Neuronal stem cell (in vitro differentiated cells): ENCODE results near the gene UBE4B.
"Not testable (repeated sequence)": the region's sequence is repeated elsewhere in the genome, so short reads cannot be mapped to it uniquely, and the experiment has no call there.

Experiments
- DNase-seq: peaks from one replicate; pipeline ENCODE4 v3.0.0-alpha.2; 2013; ENCODE audit warnings: low spot score
- H2AFZ ChIP-seq: one replicate; pipeline ENCODE4 v1.6.1; 2013; ENCODE audit warnings: mild to moderate bottlenecking, low read length, inconsistent platforms
- H2AK5ac ChIP-seq: 2 replicates; pipeline ENCODE4 v1.6.1; 2013; ENCODE audit warnings: low read depth, mild to moderate bottlenecking, inconsistent platforms, low read length, moderate library complexity, mixed read lengths
- H2BK120ac ChIP-seq: 2 replicates; pipeline ENCODE4 v1.6.1; 2013; ENCODE audit warnings: low read depth, mild to moderate bottlenecking, inconsistent platforms, low read length, moderate library complexity, mixed read lengths
- H2BK12ac ChIP-seq: one replicate; pipeline ENCODE4 v1.6.1; 2013; ENCODE audit warnings: low read length, inconsistent platforms
- H2BK15ac ChIP-seq: 2 replicates; pipeline ENCODE4 v1.6.1; 2013; ENCODE audit warnings: mild to moderate bottlenecking, low read length, inconsistent platforms, mixed read lengths
- H2BK5ac ChIP-seq: one replicate; pipeline ENCODE4 v1.6.1; 2013; ENCODE audit warnings: inconsistent platforms, mild to moderate bottlenecking, low read length, moderate library complexity
- H3K14ac ChIP-seq: one replicate; pipeline ENCODE4 v1.6.1; 2013; ENCODE audit warnings: low read length, inconsistent platforms
- H3K18ac ChIP-seq: 2 replicates; pipeline ENCODE4 v1.6.1; 2013; ENCODE audit warnings: low read length, inconsistent platforms
- H3K23ac ChIP-seq: 2 replicates; pipeline ENCODE4 v1.6.1; 2013; ENCODE audit warnings: low read depth, mild to moderate bottlenecking, mixed read lengths, low read length, inconsistent platforms; ENCODE audit not compliant: poor library complexity
- H3K27ac ChIP-seq: replicated peaks from 3 replicates; pipeline ENCODE4 v1.5.1; 2013; ENCODE audit warnings: low read length, inconsistent platforms
- H3K27me3 ChIP-seq, 3 experiments: 2 replicates each; pipeline ENCODE4 v1.6.1; 2013; ENCODE audit warnings: low read length in 3 of 3, mild to moderate bottlenecking in 2 of 3, inconsistent platforms in 1 of 3, low read depth in 1 of 3, mixed read lengths in 1 of 3, moderate library complexity in 1 of 3; ENCODE audit not compliant: control insufficient read depth in 3 of 3, insufficient read depth in 3 of 3
- H3K36me3 ChIP-seq, 2 donors: replicated peaks in 1 of 2; 2 replicates each; pipeline ENCODE4 v1.6.1; 2013; ENCODE audit warnings: low read length in 2 of 2; ENCODE audit not compliant: control insufficient read depth in 2 of 2, insufficient read depth in 2 of 2
- H3K4ac ChIP-seq: 2 replicates; pipeline ENCODE4 v1.6.1; 2013; ENCODE audit warnings: inconsistent platforms, mild to moderate bottlenecking, low read length, moderate library complexity
- H3K4me1 ChIP-seq, 2 donors: 1 replicate in 1 of 2; 2 replicates in 1 of 2; pipeline ENCODE4 v1.6.1; 2013; ENCODE audit warnings: low read length in 2 of 2, low read depth in 1 of 2; ENCODE audit not compliant: control insufficient read depth in 2 of 2, insufficient read depth in 1 of 2
- H3K4me2 ChIP-seq: one replicate; pipeline ENCODE4 v1.6.1; 2013; ENCODE audit warnings: mild to moderate bottlenecking, low read length, inconsistent platforms; ENCODE audit not compliant: insufficient read depth, poor library complexity, severe bottlenecking
- H3K4me3 ChIP-seq, 2 donors: 2 replicates each; pipeline ENCODE4 v1.5.1; 2013; ENCODE audit warnings: low read length in 2 of 2, mild to moderate bottlenecking in 2 of 2, inconsistent platforms in 1 of 2, moderate library complexity in 1 of 2
- H3K79me1 ChIP-seq: one replicate; pipeline ENCODE4 v1.6.1; 2013; ENCODE audit warnings: low read depth, mild to moderate bottlenecking, inconsistent platforms, low read length, moderate library complexity
- H3K9ac ChIP-seq: one replicate; pipeline ENCODE4 v1.6.1; 2013; ENCODE audit warnings: mild to moderate bottlenecking, low read depth, low read length, inconsistent platforms; ENCODE audit not compliant: poor library complexity
- H3K9me3 ChIP-seq, 2 donors: replicated peaks in 1 of 2; 2 replicates each; pipeline versions ENCODE3 to v1.6.1; 2013; ENCODE audit warnings: low read length in 2 of 2, mild to moderate bottlenecking in 2 of 2, inconsistent platforms in 1 of 2, low read depth in 1 of 2, mixed read lengths in 1 of 2, moderate library complexity in 1 of 2; ENCODE audit not compliant: control insufficient read depth in 2 of 2, insufficient read depth in 1 of 2
- H4K8ac ChIP-seq: one replicate; pipeline ENCODE4 v1.6.1; 2013; ENCODE audit warnings: low read depth, mild to moderate bottlenecking, inconsistent platforms, low read length, moderate library complexity
- H4K91ac ChIP-seq: one replicate; pipeline ENCODE4 v1.6.1; 2013; ENCODE audit warnings: low read length, low read depth, mild to moderate bottlenecking, inconsistent platforms; ENCODE audit not compliant: poor library complexity
- WGBS, 2 donors: extraction: QIAGEN DNeasy Blood & Tissue Kit; methylation state at CpG; one replicate each; pipeline ENCODE4 v1.1.7; 2013; ENCODE audit warnings: missing lambda C conversion rate in 2 of 2, mixed read lengths in 1 of 2; ENCODE audit not compliant: insufficient read length in 2 of 2, insufficient replicate concordance in 1 of 2; ENCODE audit errors: extremely low coverage in 2 of 2; 5-methylcytosine and 5-hydroxymethylcytosine counted together

The UBE4B gene

GRCh38 chr1:10205206-10205605 lies 172.4 kb downstream of the UBE4B start:
- not testable (repeated sequence) for H3K4ac ChIP-seq, H3K4me3 ChIP-seq, H3K36me3 ChIP-seq, DNase-seq, H3K4me1 ChIP-seq, H3K18ac ChIP-seq, H2BK12ac ChIP-seq, H3K27ac ChIP-seq, H2BK5ac ChIP-seq, H2BK120ac ChIP-seq, H3K79me1 ChIP-seq, H4K91ac ChIP-seq, H4K8ac ChIP-seq, H2AK5ac ChIP-seq, H3K23ac ChIP-seq, H3K14ac ChIP-seq, H3K27me3 ChIP-seq, H3K9ac ChIP-seq, H2AFZ ChIP-seq, H2BK15ac ChIP-seq, H3K4me2 ChIP-seq, H3K9me3 ChIP-seq
- WGBS, 2 donors: no CpG with 5 or more reads among the region's 14 CpGs

- Histone ChIP-seq H3K4me1 (peaks cover 3 to 5% of the 10 kb centered on the region in 2 donors), H3K4me3 (no peak overlapping the region), H3K23ac (no peak overlapping the region), H2BK120ac (no peak overlapping the region), H2BK5ac (no peak overlapping the region), H3K4me2 (no peak overlapping the region), H3K36me3 (no peaks in the 10 kb centered on the region), H2AK5ac (no peak overlapping the region), H2BK15ac (no peak overlapping the region), H3K27me3 (no peaks in the 10 kb centered on the region), H4K91ac (no peak overlapping the region), H4K8ac (no peak overlapping the region), H3K9me3 (no peaks in the 10 kb centered on the region), H3K27ac (no peak overlapping the region), H2BK12ac (no peak overlapping the region), H3K14ac (no peak overlapping the region), H3K18ac (no peak overlapping the region), H3K9ac (no peak overlapping the region), H3K79me1 (peaks cover 7% of the 10 kb centered on the region), H2AFZ (no peak overlapping the region), H3K4ac (no peak overlapping the region)
- no peak for DNase-seq
- no CpG with 5 or more reads among the region's 3 CpGs for WGBS, 2 donors
Observed at GRCh38 chr1:10207810-10208209, 175.1 kb downstream of the UBE4B start.

- H3K9ac ChIP-seq: no peak overlapping the region
- no peak overlapping the region for H3K14ac ChIP-seq
- H3K18ac ChIP-seq: no peak overlapping the region
- no peak overlapping the region for H3K27ac ChIP-seq
- no peaks in the 10 kb centered on the region for H3K27me3 ChIP-seq
- DNase-seq: no peak
- no peak overlapping the region for H3K4me3 ChIP-seq
- no peak overlapping the region for H2BK120ac ChIP-seq
- no peak overlapping the region for H2BK12ac ChIP-seq
- WGBS, 2 donors: no CpG with 5 or more reads among the region's 11 CpGs
- peaks cover 7% of the 10 kb centered on the region for H3K79me1 ChIP-seq
- H2BK5ac ChIP-seq: no peak overlapping the region
- no peak overlapping the region for H2AK5ac ChIP-seq
- no peak overlapping the region for H2AFZ ChIP-seq
- no peak overlapping the region for H2BK15ac ChIP-seq
- peaks cover 5 to 9% of the 10 kb centered on the region in 2 donors for H3K4me1 ChIP-seq
- H3K4ac ChIP-seq: no peak overlapping the region
- no peak overlapping the region for H4K8ac ChIP-seq
- no peaks in the 10 kb centered on the region for H3K36me3 ChIP-seq
- no peaks in the 10 kb centered on the region for H3K9me3 ChIP-seq
- no peak overlapping the region for H3K23ac ChIP-seq
- no peak overlapping the region for H3K4me2 ChIP-seq
- no peak overlapping the region for H4K91ac ChIP-seq
Observed at GRCh38 chr1:10208537-10208936, 175.8 kb downstream of the UBE4B start.

- peaks cover 0 to 5% of the 10 kb centered on the region in 2 donors for H3K36me3 ChIP-seq
- H3K4me1 ChIP-seq: peaks cover 9 to 13% of the 10 kb centered on the region in 2 donors
- peak overlapping the region; percentile 81 for H3K4me2 ChIP-seq
- WGBS, 2 donors: no CpG with 5 or more reads among the region's 8 CpGs
- H3K14ac ChIP-seq: no peak overlapping the region
- H4K91ac ChIP-seq: no peak overlapping the region
- H2BK120ac ChIP-seq: no peak overlapping the region
- no peak overlapping the region for H2AK5ac ChIP-seq
- peak overlapping the region; percentile 97 for H3K18ac ChIP-seq
- H3K27me3 ChIP-seq: no peaks in the 10 kb centered on the region
- no peak overlapping the region for H2BK12ac ChIP-seq
- H3K23ac ChIP-seq: no peak overlapping the region
- no peak for DNase-seq
- H4K8ac ChIP-seq: no peak overlapping the region
- no peak overlapping the region for H2BK15ac ChIP-seq
- no peak overlapping the region for H3K27ac ChIP-seq
- peak overlapping the region; percentile 83 to 100 for H3K4me3 ChIP-seq
- peaks cover 7% of the 10 kb centered on the region for H3K79me1 ChIP-seq
- H3K9ac ChIP-seq: peak overlapping the region; percentile 50
- H3K9me3 ChIP-seq: no peaks in the 10 kb centered on the region
- no peak overlapping the region for H3K4ac ChIP-seq
- H2AFZ ChIP-seq: peak overlapping the region; percentile 96
- no peak overlapping the region for H2BK5ac ChIP-seq
Observed at GRCh38 chr1:10209590-10209904, 176.8 kb downstream of the UBE4B start.
